Activated naive CD4-positive, alpha-beta T cell treated with anti-CD3 and anti-CD28 coated beads for 36 hours (primary cell): ENCODE data around the gene HIVEP1. TPM values are rescaled to one million over a fixed set of nuclear protein-coding genes. Genes with fewer than 3 reads are reported as not detected.

Experiments used
- CTCF ChIA-PET: fragments of 350-600 bp; sonication (Branson Sonifier 250); formaldehyde crosslinking; loops from one replicate; lab custom pipeline; 2021; ENCODE audit warnings: antibody characterized with exemption; lab: Charles Lee
- DNase-seq: peaks from one replicate; pipeline ENCODE4 v3.0.0-alpha.2; 2020
- H3K27ac Mint-ChIP-seq: one replicate; pipeline ENCODE4 v1.8.0; 2021; ENCODE audit warnings: mild to moderate bottlenecking, mixed read lengths
- H3K27me3 Mint-ChIP-seq: one replicate; pipeline ENCODE4 v1.8.0; 2021; ENCODE audit warnings: low read depth, mixed read lengths
- H3K36me3 Mint-ChIP-seq: one replicate; pipeline ENCODE4 v1.8.0; 2021; ENCODE audit warnings: low read depth, mixed read lengths
- H3K4me1 Mint-ChIP-seq: one replicate; pipeline ENCODE4 v1.8.0; 2021; ENCODE audit warnings: low read depth, mixed read lengths
- H3K4me3 Mint-ChIP-seq: one replicate; pipeline ENCODE4 v1.8.0; 2021; ENCODE audit warnings: mild to moderate bottlenecking, moderate library complexity, mixed read lengths
- H3K9me3 Mint-ChIP-seq: one replicate; pipeline ENCODE4 v1.8.0; 2021; ENCODE audit warnings: mixed read lengths
- intact Hi-C: fragments of 100-400 bp; cut with micrococcal nuclease; formaldehyde crosslinking; loops from one replicate; pipeline ENCODE4 v1.15.1; 2023
- total RNA-seq, 2 experiments: library from RNA; stranded (reverse); gene quantifications; one replicate each; pipeline ENCODE4 v1.2.3, GENCODE V29; 2021

HIVEP1 gene
- total RNA-seq, 2 experiments from 2014 or later: 43.6 to 47.9 TPM

- Mint-ChIP-seq H3K4me3 (no peak overlapping the region), H3K27ac (no peak overlapping the region), H3K27me3 (no peaks in the 10 kb centered on the region), H3K4me1 (peaks cover 63% of the 10 kb centered on the region), H3K9me3 (no peaks in the 10 kb centered on the region), H3K36me3 (peaks cover 10% of the 10 kb centered on the region)
- DNase-seq: no peak
- intact Hi-C loops: loop anchor here (2.0 to 5.0 kb wide), 2 partner anchors 15 to 602 kb away; no protein-coding TSS in a partner anchor
- CTCF ChIA-PET: interaction anchor here (1.2 kb wide), 1 partner anchor 352 kb away, joined by 4 read pairs; no protein-coding TSS in a partner anchor
These were observed 52.0 kb downstream of the HIVEP1 start for GRCh38 chr6:12064131-12064530.

- Mint-ChIP-seq H3K27me3 (no peaks in the 10 kb centered on the region), H3K4me3 (no peak overlapping the region), H3K9me3 (no peaks in the 10 kb centered on the region), H3K36me3 (peaks cover 10% of the 10 kb centered on the region), H3K27ac (peak overlapping the region; percentile 38), H3K4me1 (peaks cover 61% of the 10 kb centered on the region)
- intact Hi-C loops: loop anchor here (2.0 to 5.0 kb wide), 2 partner anchors 16 to 602 kb away; no protein-coding TSS in a partner anchor
- no peak for DNase-seq
- CTCF ChIA-PET: no interaction called here
These were observed 52.5 kb downstream of the HIVEP1 start for GRCh38 chr6:12064538-12065071.

DNA sequence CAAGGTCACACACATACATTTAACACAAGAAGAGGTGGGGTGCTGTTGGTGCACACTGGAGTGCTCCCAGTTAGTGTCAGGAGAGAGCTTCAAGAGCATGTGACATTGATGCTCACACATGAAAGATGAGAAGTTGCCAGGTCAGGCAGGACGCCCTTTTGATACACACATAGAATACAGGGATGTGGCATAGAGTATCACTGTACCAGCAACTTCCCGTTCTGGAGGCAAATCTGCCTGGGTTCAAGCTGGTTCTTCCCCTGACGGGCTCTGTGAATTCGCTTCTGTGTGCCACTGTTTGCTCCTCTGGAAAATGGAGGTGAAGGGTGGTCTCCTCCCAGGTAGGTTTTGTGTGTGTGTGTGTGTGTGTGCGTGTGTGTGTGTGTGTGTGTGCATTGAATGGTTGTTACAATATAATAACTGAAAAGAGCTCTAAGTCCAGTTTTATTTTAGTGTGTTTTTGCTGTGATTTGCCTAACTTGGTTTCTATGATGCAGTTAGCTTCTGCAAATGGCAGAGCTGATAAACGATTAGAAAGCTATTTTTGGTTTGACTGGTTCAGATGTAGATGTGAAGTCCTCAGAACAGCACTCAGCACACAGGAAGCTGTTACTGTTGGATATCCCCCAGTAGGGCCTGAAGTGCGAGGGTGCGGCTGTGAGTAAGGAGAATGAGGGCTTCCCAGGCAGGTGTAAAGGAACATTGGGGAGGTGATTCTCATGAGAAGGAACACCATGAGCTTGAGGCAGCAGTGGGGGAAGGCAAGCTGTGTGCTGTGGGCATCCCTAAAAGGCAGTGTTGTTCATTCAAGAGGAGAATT lies 53.4 kb downstream of the HIVEP1 start:
- H3K4me1 Mint-ChIP-seq: peaks cover 61% of the 10 kb centered on the region
- H3K9me3 Mint-ChIP-seq: no peaks in the 10 kb centered on the region
- H3K27me3 Mint-ChIP-seq: no peaks in the 10 kb centered on the region
- DNase-seq: peak; percentile 55
- H3K27ac Mint-ChIP-seq: peak overlapping the region; percentile 38
- peaks cover 10% of the 10 kb centered on the region for H3K36me3 Mint-ChIP-seq
- H3K4me3 Mint-ChIP-seq: peak overlapping the region; percentile 1
- intact Hi-C loops: loop anchor here (2.0 kb wide), 1 partner anchor 17 kb away; no protein-coding TSS in a partner anchor
- CTCF ChIA-PET: interaction anchor here (0.8 kb wide), 1 partner anchor 13 kb away, joined by 3 read pairs; no protein-coding TSS in a partner anchor

DNA sequence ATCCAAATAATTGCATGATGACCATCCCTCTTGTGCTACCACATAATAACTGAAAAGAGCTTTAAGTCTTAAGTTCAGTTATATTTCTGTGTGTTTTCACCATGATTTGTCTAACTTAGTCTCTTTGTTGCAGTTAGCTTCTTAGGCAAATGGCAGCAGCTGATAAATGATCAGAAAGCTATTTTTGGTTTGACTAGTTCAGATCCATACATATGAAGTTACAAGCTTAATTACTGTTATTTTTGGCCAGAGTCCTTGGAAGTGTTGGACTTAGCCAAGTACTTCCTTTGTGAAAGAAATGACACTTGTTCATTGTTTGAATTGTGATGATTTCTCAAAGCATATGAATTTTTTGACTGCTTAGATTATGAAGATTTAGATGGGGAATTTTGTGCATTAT lies 54.2 kb downstream of the HIVEP1 start:
- DNase-seq: no peak
- H3K9me3 Mint-ChIP-seq: no peaks in the 10 kb centered on the region
- peaks cover 61% of the 10 kb centered on the region for H3K4me1 Mint-ChIP-seq
- no peaks in the 10 kb centered on the region for H3K27me3 Mint-ChIP-seq
- H3K36me3 Mint-ChIP-seq: peaks cover 10% of the 10 kb centered on the region
- no peak overlapping the region for H3K4me3 Mint-ChIP-seq
- intact Hi-C loops: no loop called here
- CTCF ChIA-PET: no interaction called here
- no peak overlapping the region for H3K27ac Mint-ChIP-seq

- Mint-ChIP-seq H3K9me3 (no peaks in the 10 kb centered on the region), H3K27me3 (no peaks in the 10 kb centered on the region), H3K4me3 (no peak overlapping the region), H3K36me3 (peaks cover 10% of the 10 kb centered on the region), H3K27ac (no peak overlapping the region), H3K4me1 (peaks cover 65% of the 10 kb centered on the region)
- no peak for DNase-seq
- CTCF ChIA-PET: no interaction called here
- intact Hi-C loops: no loop called here
These were observed 56.9 kb downstream of the HIVEP1 start for GRCh38 chr6:12068899-12069557.

DNA sequence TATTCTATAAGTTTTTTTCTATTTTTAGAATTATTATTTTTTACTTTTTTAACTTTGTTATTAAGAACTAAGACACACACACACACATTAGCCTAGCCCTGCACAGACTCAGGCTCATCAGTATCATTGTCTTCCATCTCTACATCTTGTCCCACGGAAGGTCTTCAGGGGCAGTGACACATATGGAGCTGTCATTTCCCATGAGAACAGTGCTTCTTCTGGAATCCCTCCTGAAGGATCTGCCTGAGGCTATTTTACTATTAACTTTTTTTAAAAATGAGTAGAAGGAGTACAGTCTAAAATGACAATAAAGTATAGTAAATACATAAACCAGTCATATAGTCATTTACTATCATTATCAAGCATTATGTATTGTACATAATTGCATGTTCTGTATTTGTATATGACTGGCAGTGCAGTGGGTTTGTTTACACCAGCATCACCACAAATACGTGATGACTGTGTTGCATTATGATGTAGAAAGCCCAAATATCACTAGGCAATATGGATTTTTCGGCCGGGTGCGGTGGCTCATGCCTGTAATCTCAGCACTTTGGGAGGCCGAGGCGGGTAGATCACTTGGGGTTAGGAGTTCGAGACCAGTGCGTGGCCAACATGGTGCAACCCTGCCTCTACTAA lies 57.9 kb downstream of the HIVEP1 start:
- Mint-ChIP-seq H3K36me3 (peaks cover 6% of the 10 kb centered on the region), H3K4me1 (peaks cover 63% of the 10 kb centered on the region), H3K9me3 (no peaks in the 10 kb centered on the region), H3K4me3 (no peak overlapping the region), H3K27ac (no peak overlapping the region), H3K27me3 (no peaks in the 10 kb centered on the region)
- DNase-seq: no peak
- intact Hi-C loops: loop anchor here (10.0 kb wide), 1 partner anchor 535 kb away; no protein-coding TSS in a partner anchor
- CTCF ChIA-PET: no interaction called here

- CTCF ChIA-PET: no interaction called here
- Mint-ChIP-seq H3K27ac (no peak overlapping the region), H3K9me3 (no peaks in the 10 kb centered on the region), H3K27me3 (no peaks in the 10 kb centered on the region), H3K4me1 (peaks cover 56% of the 10 kb centered on the region), H3K4me3 (no peak overlapping the region), H3K36me3 (no peaks in the 10 kb centered on the region)
- intact Hi-C loops: loop anchor here (10.0 kb wide), 1 partner anchor 534 kb away; no protein-coding TSS in a partner anchor
- DNase-seq: no peak
These were observed 59.0 kb downstream of the HIVEP1 start for GRCh38 chr6:12071064-12071615.

GRCh38 chr6:12075067-12075563 lies 63.0 kb downstream of the HIVEP1 start:
- Mint-ChIP-seq H3K36me3 (peaks cover 7% of the 10 kb centered on the region), H3K4me3 (no peak overlapping the region), H3K27ac (no peak overlapping the region), H3K27me3 (no peaks in the 10 kb centered on the region), H3K9me3 (no peaks in the 10 kb centered on the region), H3K4me1 (peaks cover 59% of the 10 kb centered on the region)
- peak; percentile 56 for DNase-seq
- CTCF ChIA-PET: interaction anchor here (0.6 to 1.5 kb wide), 9 partner anchors 9 to 502 kb away, joined by 3 to 5 read pairs (median 3); no protein-coding TSS in a partner anchor
- intact Hi-C loops: loop anchor here (1.0 to 10.0 kb wide), 4 partner anchors 23 to 530 kb away; no protein-coding TSS in a partner anchor

DNA sequence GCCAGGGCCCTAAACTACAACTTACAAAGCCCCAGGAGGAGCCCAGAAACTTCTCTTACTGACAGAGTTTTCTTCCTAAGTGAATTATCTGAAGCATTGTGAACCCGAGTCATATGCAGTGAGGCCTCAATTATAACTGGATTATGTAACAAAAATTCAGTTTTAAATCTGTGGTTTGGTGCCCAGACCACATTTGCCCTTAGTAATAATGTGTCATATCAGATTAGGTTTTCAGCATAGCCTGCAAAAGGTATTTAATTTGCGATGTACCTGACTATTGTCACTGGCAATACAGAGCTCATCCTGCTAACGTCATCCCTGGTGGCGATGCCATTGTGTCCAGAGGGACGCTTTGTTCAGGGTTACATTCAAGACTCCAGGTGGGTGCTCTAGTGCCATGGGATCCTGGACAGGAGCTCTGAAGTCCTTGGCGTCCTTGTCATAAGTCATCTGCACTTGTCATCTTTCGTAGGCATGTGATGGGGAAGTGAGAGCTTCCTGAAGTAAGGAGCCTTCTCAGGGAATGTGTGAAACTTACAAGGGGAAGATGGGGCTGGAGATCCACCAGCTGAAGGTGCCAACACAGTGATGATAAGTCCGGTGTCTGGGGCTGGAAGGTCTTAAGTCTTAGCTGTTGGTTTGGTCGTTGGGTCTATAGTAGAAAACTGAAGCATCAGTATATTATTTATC lies 65.1 kb downstream of the HIVEP1 start:
- H3K4me1 Mint-ChIP-seq: peaks cover 60% of the 10 kb centered on the region
- H3K9me3 Mint-ChIP-seq: no peaks in the 10 kb centered on the region
- no peak for DNase-seq
- H3K27ac Mint-ChIP-seq: no peak overlapping the region
- peaks cover 7% of the 10 kb centered on the region for H3K36me3 Mint-ChIP-seq
- CTCF ChIA-PET: interaction anchor here (0.6 kb wide), 1 partner anchor 414 kb away, joined by 3 read pairs; no protein-coding TSS in a partner anchor
- intact Hi-C loops: loop anchor here (10.0 kb wide), 1 partner anchor 528 kb away; no protein-coding TSS in a partner anchor
- H3K4me3 Mint-ChIP-seq: no peak overlapping the region
- H3K27me3 Mint-ChIP-seq: no peaks in the 10 kb centered on the region

- H3K27ac Mint-ChIP-seq: no peak overlapping the region
- no peak overlapping the region for H3K4me3 Mint-ChIP-seq
- intact Hi-C loops: loop anchor here (10.0 kb wide), 1 partner anchor 527 kb away; no protein-coding TSS in a partner anchor
- no peaks in the 10 kb centered on the region for H3K27me3 Mint-ChIP-seq
- H3K4me1 Mint-ChIP-seq: peaks cover 56% of the 10 kb centered on the region
- H3K36me3 Mint-ChIP-seq: peaks cover 7% of the 10 kb centered on the region
- no peak for DNase-seq
- CTCF ChIA-PET: interaction anchor here (0.7 kb wide), 1 partner anchor 39 kb away, joined by 3 read pairs; no protein-coding TSS in a partner anchor
- no peaks in the 10 kb centered on the region for H3K9me3 Mint-ChIP-seq
These were observed 65.9 kb downstream of the HIVEP1 start for GRCh38 chr6:12078014-12078413.

- H3K9me3 Mint-ChIP-seq: no peaks in the 10 kb centered on the region
- no peak overlapping the region for H3K27ac Mint-ChIP-seq
- H3K4me1 Mint-ChIP-seq: peaks cover 48% of the 10 kb centered on the region
- no peak for DNase-seq
- no peak overlapping the region for H3K4me3 Mint-ChIP-seq
- intact Hi-C loops: no loop called here
- CTCF ChIA-PET: no interaction called here
- H3K27me3 Mint-ChIP-seq: no peaks in the 10 kb centered on the region
- peaks cover 7% of the 10 kb centered on the region for H3K36me3 Mint-ChIP-seq
These were observed 69.7 kb downstream of the HIVEP1 start for GRCh38 chr6:12081771-12082170.
